Neural progenitor cell (in vitro differentiated cells): Measurements from ENCODE around the gene ZNF408.

ENCODE experiments used
- EZH2phosphoT487 ChIP-seq: fragments of 200-600 bp; sonication (generic); IDR thresholded peaks from 2 replicates; pipeline ENCODE4 v1.6.1; 2017; ENCODE audit warnings: antibody characterized with exemption
- TF ChIP-seq, protein P1 (sequence below): fragments of 200-600 bp; sonication (generic); IDR thresholded peaks from 2 replicates; pipeline ENCODE4 v1.5.1; 2017; ENCODE audit warnings: antibody characterized with exemption, mild to moderate bottlenecking

DNA sequence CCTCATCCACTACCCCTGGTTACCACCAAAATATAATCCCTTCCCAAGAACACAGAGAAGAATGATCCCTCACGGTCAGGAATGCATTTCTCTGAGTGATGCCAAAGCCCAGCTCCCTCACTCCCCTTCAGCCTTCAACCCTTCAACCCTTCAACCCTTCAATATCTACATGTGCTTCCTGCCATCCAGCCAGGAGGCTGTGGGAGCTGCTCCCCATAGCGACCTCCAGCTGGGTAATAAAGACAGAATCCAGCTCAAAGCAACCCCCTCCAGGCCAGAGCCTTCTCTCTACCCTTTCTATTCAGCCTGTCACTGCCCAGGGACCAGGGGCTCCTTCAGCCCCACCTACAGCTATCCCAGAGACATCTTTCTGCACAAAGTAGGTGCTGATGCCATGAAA, 3.1 kb upstream of the ZNF408 start:
- TF ChIP-seq, protein P1, sequence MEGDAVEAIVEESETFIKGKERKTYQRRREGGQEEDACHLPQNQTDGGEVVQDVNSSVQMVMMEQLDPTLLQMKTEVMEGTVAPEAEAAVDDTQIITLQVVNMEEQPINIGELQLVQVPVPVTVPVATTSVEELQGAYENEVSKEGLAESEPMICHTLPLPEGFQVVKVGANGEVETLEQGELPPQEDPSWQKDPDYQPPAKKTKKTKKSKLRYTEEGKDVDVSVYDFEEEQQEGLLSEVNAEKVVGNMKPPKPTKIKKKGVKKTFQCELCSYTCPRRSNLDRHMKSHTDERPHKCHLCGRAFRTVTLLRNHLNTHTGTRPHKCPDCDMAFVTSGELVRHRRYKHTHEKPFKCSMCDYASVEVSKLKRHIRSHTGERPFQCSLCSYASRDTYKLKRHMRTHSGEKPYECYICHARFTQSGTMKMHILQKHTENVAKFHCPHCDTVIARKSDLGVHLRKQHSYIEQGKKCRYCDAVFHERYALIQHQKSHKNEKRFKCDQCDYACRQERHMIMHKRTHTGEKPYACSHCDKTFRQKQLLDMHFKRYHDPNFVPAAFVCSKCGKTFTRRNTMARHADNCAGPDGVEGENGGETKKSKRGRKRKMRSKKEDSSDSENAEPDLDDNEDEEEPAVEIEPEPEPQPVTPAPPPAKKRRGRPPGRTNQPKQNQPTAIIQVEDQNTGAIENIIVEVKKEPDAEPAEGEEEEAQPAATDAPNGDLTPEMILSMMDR = no peak
- TF ChIP-seq EZH2phosphoT487 = no peak
